GM12801 (cell line): Measurements from ENCODE around the gene PPP2R2D.

Source experiments
- TF ChIP-seq, protein P1 (sequence below): IDR thresholded peaks from one replicate; pipeline ENCODE4 v1.5.1; 2011; ENCODE audit warnings: control low read depth; ENCODE audit not compliant: insufficient read length; ENCODE audit errors: extremely low read depth

The PPP2R2D gene

DNA sequence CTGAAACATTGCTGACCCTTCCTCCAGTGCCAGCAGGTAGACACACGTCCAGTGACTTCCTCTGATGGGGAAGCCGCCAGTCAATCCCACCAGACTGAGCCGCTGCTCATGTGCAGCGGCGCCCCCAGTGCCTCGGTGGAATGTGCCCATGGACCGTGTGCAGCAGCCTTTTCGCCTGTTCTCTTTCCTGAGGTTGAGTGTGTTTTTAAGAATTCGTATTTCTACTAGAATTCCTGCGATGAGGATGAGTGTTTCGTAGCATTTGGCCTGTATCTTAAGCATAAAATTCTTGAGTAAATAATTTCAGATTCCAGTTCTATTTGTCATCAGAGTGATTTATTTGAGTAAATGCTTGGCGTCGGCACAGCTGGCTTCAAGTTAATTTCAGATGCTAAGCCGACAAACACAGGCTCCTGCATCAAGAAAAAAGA is 45.5 kb downstream of the PPP2R2D start:
- TF ChIP-seq, protein P1, sequence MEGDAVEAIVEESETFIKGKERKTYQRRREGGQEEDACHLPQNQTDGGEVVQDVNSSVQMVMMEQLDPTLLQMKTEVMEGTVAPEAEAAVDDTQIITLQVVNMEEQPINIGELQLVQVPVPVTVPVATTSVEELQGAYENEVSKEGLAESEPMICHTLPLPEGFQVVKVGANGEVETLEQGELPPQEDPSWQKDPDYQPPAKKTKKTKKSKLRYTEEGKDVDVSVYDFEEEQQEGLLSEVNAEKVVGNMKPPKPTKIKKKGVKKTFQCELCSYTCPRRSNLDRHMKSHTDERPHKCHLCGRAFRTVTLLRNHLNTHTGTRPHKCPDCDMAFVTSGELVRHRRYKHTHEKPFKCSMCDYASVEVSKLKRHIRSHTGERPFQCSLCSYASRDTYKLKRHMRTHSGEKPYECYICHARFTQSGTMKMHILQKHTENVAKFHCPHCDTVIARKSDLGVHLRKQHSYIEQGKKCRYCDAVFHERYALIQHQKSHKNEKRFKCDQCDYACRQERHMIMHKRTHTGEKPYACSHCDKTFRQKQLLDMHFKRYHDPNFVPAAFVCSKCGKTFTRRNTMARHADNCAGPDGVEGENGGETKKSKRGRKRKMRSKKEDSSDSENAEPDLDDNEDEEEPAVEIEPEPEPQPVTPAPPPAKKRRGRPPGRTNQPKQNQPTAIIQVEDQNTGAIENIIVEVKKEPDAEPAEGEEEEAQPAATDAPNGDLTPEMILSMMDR = no peak

DNA sequence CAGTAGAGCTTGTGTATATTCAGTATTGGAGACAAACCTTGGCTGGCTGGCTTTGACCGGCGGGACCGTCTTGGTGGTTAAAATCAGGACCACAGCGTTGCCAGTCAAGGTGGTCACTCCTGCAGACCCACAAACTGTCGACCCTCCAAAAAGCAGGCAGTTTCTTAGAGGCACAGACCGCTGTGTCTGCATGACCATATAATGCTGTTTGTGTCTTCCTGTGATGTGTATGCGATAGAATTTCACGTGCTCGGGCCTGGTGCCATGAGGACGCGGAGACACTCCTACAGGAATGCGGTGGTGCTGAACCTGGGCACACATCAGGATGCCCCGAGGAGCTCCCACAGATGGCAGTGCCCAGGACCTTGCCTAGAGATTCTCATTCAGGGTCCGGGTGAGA is 46.1 kb downstream of the PPP2R2D start:
- TF ChIP-seq, protein P1 = no peak

DNA sequence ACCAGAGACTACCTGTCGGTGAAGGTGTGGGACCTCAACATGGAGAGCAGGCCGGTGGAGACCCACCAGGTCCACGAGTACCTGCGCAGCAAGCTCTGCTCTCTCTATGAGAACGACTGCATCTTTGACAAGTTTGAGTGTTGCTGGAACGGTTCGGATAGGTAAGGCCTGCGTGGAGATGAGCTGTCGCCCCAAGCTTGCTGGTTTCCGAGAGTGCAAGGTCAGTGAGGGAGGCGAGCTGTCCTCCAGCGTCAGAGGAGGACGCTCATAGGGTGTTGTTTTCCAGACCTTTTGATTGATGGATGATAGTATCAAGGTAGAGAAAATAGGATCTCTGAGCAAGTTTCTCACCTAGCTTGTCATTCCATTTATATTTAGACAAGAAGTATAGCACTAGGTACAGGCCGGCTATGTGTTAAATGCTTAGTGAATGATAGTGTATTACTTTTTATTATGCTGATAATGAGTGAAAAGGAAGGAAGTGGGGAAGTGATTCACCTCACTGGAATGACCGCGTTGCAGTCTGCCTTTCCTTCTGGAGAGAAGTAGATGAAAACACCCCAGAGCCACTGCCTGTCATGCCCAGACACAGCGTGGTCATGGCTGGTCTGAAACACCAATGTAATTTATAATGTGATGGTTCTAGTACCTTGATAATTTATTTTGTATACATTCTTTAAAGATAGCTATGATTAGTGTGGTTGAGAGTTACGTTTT is 47.0 kb downstream of the PPP2R2D start:
- TF ChIP-seq, protein P1 = no peak

DNA sequence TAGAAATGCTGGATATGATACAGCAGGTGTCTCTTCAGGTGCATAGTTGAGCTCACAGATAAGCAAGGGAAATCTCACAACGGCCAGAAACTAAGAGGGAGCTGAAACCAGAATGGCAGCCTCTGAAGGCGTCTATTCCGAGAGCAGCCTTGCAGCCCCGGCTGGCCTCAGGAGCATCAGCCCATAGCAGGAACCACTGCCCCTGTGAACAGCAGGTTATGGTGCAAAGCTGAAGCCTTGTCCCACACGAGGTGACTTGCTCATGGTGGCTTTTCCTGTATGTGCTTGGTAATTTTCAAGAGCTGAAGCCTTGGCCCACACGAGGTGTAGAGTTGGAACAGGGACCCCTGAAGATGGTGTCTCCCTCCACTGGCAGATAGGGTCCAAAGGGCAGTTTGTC is 47.7 kb downstream of the PPP2R2D start:
- TF ChIP-seq, protein P1 = no peak

DNA sequence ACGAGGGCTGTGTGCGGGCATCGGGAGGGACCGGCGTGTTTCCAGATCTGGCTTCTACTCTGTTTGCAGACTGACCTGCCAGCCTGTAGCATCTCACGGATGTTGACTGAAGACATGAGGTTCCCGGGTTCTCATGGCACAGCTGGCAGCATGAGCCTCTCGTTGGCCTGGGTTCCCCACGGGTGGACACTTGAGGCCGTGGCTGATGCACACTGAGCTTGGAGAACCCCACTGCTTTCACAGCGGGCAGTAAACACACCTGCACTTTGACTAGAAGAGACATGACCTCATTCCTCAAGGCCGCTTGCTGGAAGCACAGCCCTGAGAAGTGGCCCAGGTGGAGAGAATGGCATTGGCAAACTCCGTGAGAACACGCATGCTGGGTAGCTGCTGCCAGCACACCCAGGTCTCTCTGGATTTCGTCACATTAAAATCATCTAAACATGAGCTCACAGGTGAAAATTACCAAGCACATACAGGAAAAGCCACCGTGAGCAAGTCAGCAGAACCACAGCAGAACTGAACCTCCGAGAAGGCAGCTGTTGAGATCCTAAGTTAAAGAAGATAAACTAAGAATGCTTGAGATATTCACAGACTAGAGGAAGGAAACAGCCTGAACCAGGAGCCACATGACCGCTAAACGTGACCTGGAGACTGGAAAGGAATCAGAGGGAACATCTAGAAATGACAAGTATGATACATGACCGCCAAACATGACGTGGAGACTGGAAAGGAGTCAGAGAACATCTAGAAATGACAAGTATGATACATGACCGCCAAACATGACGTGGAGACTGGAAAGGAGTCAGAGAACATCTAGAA is 48.4 kb downstream of the PPP2R2D start:
- TF ChIP-seq, protein P1 = no peak

DNA sequence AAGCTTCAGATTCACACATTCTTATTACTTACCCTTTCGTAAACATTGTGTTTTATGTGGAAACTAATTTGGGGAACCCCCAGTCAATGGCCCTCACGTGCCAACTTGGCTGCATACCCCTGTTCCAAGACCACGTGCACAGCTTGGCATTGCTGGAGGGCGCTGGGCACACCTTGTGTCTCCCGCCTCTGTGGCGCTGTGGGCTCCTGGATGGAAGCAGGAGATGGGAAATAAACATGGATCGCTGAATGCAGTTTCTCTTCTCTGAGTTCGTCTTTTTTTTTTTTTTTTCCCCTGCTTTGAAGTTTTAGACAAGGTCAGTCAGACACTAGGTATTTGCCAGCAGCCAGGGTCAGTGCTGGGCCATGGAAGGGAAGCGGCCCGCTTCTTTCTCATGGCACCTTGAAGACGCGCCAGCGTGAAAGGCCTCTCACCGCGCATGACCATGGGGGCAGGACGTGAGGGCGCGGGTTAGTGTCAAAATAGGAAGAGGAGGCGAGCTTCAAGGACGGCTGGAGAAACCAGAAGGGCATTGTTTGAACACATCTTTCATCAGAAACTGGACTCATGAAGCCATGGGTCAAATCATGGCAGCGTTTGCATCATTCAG is 53.7 kb downstream of the PPP2R2D start:
- TF ChIP-seq, protein P1 = no peak

DNA sequence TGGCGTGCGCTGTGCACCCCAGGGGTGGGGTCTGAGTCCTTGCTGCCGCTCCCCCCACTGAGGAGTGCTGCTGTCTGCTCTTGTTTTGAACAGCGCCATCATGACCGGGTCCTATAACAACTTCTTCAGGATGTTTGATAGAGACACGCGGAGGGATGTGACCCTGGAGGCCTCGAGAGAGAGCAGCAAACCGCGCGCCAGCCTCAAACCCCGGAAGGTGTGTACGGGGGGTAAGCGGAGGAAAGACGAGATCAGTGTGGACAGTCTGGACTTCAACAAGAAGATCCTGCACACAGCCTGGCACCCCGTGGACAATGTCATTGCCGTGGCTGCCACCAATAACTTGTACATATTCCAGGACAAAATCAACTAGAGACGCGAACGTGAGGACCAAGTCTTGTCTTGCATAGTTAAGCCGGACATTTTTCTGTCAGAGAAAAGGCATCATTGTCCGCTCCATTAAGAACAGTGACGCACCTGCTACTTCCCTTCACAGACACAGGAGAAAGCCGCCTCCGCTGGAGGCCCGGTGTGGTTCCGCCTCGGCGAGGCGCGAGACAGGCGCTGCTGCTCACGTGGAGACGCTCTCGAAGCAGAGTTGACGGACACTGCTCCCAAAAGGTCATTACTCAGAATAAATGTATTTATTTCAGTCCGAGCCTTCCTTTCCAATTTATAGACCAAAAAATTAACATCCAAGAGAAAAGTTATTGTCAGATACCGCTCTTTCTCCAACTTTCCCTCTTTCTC is 55.0 kb downstream of the PPP2R2D start:
- TF ChIP-seq, protein P1 = no peak
